ENCODE measurements around the gene ACRV1. TPM values are rescaled to one million over a fixed set of nuclear protein-coding genes. Genes with fewer than 3 reads are reported as not detected.
A peak's percentile ranks its signal among the peaks of the same experiment; 100 is the strongest.
"Not testable (repeated sequence)": the region's sequence is repeated elsewhere in the genome, so short reads cannot be mapped to it uniquely, and the experiment has no call there.

ACRV1 gene
- total RNA-seq = not detected
- total RNA-seq (2013) = not detected

DNA sequence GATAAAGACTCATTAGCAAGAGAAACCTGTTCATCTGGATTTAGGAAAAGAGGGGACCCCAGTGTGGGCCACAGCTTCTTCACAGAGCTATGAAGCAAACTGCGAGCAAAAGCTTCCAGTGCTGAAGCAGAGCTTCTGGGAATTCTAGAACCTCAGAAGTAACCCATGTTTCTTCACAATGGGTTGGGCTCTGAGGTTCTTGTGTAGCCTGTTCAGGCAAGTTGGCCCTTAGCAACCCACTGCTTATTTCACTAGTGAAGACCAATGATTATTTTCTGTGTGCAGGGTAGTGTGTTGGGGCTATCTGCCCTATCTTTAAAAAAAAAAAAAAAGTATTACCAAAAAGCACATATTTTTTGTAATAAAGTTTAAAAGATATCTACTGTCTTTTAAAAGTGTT, at the start of gene ACRV1:
TSS of gene ACRV1 (minus strand) at position 101 of the 400 bp plus-strand sequence. CDS start at position 34, 67 bp downstream.
- no peak within 1 kb of the TSS for H3K27ac Mint-ChIP-seq

GRCh38 chr11:125728969-125729368, 48.3 kb upstream of the ACRV1 start:
- Mint-ChIP-seq H3K36me3 (peaks cover 3% of the 10 kb centered on the region), H3K27me3 (ENCODE audit: low read depth in 2 of 2) (peaks cover 8 to 19% of the 10 kb centered on the region in 2 donors), H3K4me3 (no peak overlapping the region), H3K4me1 (no peaks in the 10 kb centered on the region), H3K27ac (no peak overlapping the region), H3K9me3 (no peaks in the 10 kb centered on the region)
- Histone ChIP-seq H3K4me1 (ENCODE audit: control insufficient read depth, insufficient read depth, low read length) (no peaks in the 10 kb centered on the region), H3K27ac (ENCODE audit: low read length) (no peak overlapping the region), H3K36me3 (ENCODE audit: control insufficient read depth, insufficient read depth, low read length) (no peaks in the 10 kb centered on the region), H3K9me3 (ENCODE audit: control insufficient read depth, insufficient read depth, low read length) (no peaks in the 10 kb centered on the region), H3K27me3 (ENCODE audit: control insufficient read depth, insufficient read depth, low read length) (peaks cover 2% of the 10 kb centered on the region), H3K4me3 (ENCODE audit: low read length) (no peak overlapping the region)
- no peak for DNase-seq
- WGBS (ENCODE audit: insufficient coverage) = 88% methylated on average over 3 of the region's 3 CpGs
- intact Hi-C loops (cut with micrococcal nuclease) = no loop called here
- no peak for ATAC-seq
- TF ChIP-seq, protein P1, sequence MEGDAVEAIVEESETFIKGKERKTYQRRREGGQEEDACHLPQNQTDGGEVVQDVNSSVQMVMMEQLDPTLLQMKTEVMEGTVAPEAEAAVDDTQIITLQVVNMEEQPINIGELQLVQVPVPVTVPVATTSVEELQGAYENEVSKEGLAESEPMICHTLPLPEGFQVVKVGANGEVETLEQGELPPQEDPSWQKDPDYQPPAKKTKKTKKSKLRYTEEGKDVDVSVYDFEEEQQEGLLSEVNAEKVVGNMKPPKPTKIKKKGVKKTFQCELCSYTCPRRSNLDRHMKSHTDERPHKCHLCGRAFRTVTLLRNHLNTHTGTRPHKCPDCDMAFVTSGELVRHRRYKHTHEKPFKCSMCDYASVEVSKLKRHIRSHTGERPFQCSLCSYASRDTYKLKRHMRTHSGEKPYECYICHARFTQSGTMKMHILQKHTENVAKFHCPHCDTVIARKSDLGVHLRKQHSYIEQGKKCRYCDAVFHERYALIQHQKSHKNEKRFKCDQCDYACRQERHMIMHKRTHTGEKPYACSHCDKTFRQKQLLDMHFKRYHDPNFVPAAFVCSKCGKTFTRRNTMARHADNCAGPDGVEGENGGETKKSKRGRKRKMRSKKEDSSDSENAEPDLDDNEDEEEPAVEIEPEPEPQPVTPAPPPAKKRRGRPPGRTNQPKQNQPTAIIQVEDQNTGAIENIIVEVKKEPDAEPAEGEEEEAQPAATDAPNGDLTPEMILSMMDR (IDR thresholded peaks at IDR 0.05) = no peak

More for the DNA sequence above, at the start of gene ACRV1:
- H3K9me3 Mint-ChIP-seq = no peaks in the 10 kb centered on the region
- H3K27me3 Mint-ChIP-seq (ENCODE audit: low read depth in 2 of 2) = no peaks in the 10 kb centered on the region
- H3K9me3 ChIP-seq (ENCODE audit: control insufficient read depth, insufficient read depth, low read length) = no peaks in the 10 kb centered on the region
- DNase-seq (no peak), ATAC-seq (no peak)
- H3K27me3 ChIP-seq (ENCODE audit: control insufficient read depth, insufficient read depth, low read length) = no peaks in the 10 kb centered on the region
- intact Hi-C loops (cut with micrococcal nuclease) = no loop called here
- no peak within 1 kb of the TSS for H3K4me3 Mint-ChIP-seq
- H3K4me1 ChIP-seq (ENCODE audit: control insufficient read depth, insufficient read depth, low read length) = no peaks in the 10 kb centered on the region
- H3K4me1 Mint-ChIP-seq = no peaks in the 10 kb centered on the region
- no peaks in the 10 kb centered on the region for H3K36me3 ChIP-seq (ENCODE audit: control insufficient read depth, insufficient read depth, low read length)
- 96% methylated on average over 1 of the region's 1 CpG for WGBS (ENCODE audit: insufficient coverage)
- TF ChIP-seq, protein P1 (IDR thresholded peaks at IDR 0.05) = no peak
- no peak within 1 kb of the TSS for H3K27ac ChIP-seq (ENCODE audit: low read length)
- H3K36me3 Mint-ChIP-seq = no peaks in the 10 kb centered on the region
- no peak within 1 kb of the TSS for H3K4me3 ChIP-seq (ENCODE audit: low read length)

- Mint-ChIP-seq H3K36me3 (no peaks in the 10 kb centered on the region), H3K27me3 (ENCODE audit: low read depth in 2 of 2) (peaks cover 8 to 44% of the 10 kb centered on the region in 2 donors), H3K9me3 (no peaks in the 10 kb centered on the region), H3K27ac (no peak overlapping the region), H3K4me1 (no peaks in the 10 kb centered on the region), H3K4me3 (no peak overlapping the region)
- H3K4me1 ChIP-seq (ENCODE audit: control insufficient read depth, insufficient read depth, low read length) = no peaks in the 10 kb centered on the region
- H3K4me3 ChIP-seq (ENCODE audit: low read length) = no peak overlapping the region
- DNase-seq = peak in 1 of 2 donors; percentile 21
- TF ChIP-seq, protein P1 (IDR thresholded peaks at IDR 0.05) = no peak
- WGBS (ENCODE audit: insufficient coverage) = no CpG with 5 or more reads among the region's 1 CpG
- intact Hi-C loops (cut with micrococcal nuclease) = no loop called here
- no peaks in the 10 kb centered on the region for H3K36me3 ChIP-seq (ENCODE audit: control insufficient read depth, insufficient read depth, low read length)
- H3K27ac ChIP-seq (ENCODE audit: low read length) = no peak overlapping the region
- no peak for ATAC-seq
- H3K9me3 ChIP-seq (ENCODE audit: control insufficient read depth, insufficient read depth, low read length) = no peaks in the 10 kb centered on the region
- peaks cover 2% of the 10 kb centered on the region for H3K27me3 ChIP-seq (ENCODE audit: control insufficient read depth, insufficient read depth, low read length)
Observed at GRCh38 chr11:125724125-125724524, 43.5 kb upstream of the ACRV1 start.

GRCh38 chr11:125720781-125721180, 40.1 kb upstream of the ACRV1 start:
- 84% methylated on average over 6 of the region's 6 CpGs for WGBS (ENCODE audit: insufficient coverage)
- Histone ChIP-seq H3K4me1 (ENCODE audit: control insufficient read depth, insufficient read depth, low read length) (no peaks in the 10 kb centered on the region), H3K27ac (ENCODE audit: low read length) (no peak overlapping the region), H3K27me3 (ENCODE audit: control insufficient read depth, insufficient read depth, low read length) (no peaks in the 10 kb centered on the region), H3K36me3 (ENCODE audit: control insufficient read depth, insufficient read depth, low read length) (no peaks in the 10 kb centered on the region), H3K9me3 (ENCODE audit: control insufficient read depth, insufficient read depth, low read length) (no peaks in the 10 kb centered on the region), H3K4me3 (ENCODE audit: low read length) (no peak overlapping the region)
- ATAC-seq (no peak), DNase-seq (no peak)
- TF ChIP-seq, protein P1 (IDR thresholded peaks at IDR 0.05) = no peak
- Mint-ChIP-seq H3K4me3 (no peak overlapping the region), H3K9me3 (peaks cover 0 to 3% of the 10 kb centered on the region in 2 donors), H3K36me3 (no peaks in the 10 kb centered on the region), H3K27ac (no peak overlapping the region), H3K27me3 (ENCODE audit: low read depth in 2 of 2) (peaks cover 11 to 33% of the 10 kb centered on the region in 2 donors), H3K4me1 (no peaks in the 10 kb centered on the region)
- intact Hi-C loops (cut with micrococcal nuclease) = no loop called here

GRCh38 chr11:125704686-125705085, 24.0 kb upstream of the ACRV1 start:
- H3K36me3 ChIP-seq (ENCODE audit: control insufficient read depth, insufficient read depth, low read length); H3K4me3 Mint-ChIP-seq; H3K4me3 ChIP-seq (ENCODE audit: low read length); ATAC-seq; H3K4me1 Mint-ChIP-seq; H3K4me1 ChIP-seq (ENCODE audit: control insufficient read depth, insufficient read depth, low read length); H3K9me3 Mint-ChIP-seq; H3K27ac ChIP-seq (ENCODE audit: low read length); H3K9me3 ChIP-seq (ENCODE audit: control insufficient read depth, insufficient read depth, low read length); H3K36me3 Mint-ChIP-seq; H3K27me3 ChIP-seq (ENCODE audit: control insufficient read depth, insufficient read depth, low read length); DNase-seq; intact Hi-C loops (cut with micrococcal nuclease); H3K27ac Mint-ChIP-seq: not testable (repeated sequence)
- 94% methylated on average over 17 of the region's 24 CpGs for WGBS (ENCODE audit: insufficient coverage)
- H3K27me3 Mint-ChIP-seq (ENCODE audit: low read depth in 2 of 2) = peaks cover 14 to 24% of the 10 kb centered on the region in 2 donors

Data from natural killer cell (primary cell).